Esophagus muscularis mucosa (tissue), 3 donors: Measurements from ENCODE around the gene CEP55.
"Not testable (repeated sequence)": the region's sequence is repeated elsewhere in the genome, so short reads cannot be mapped to it uniquely, and the experiment has no call there.

ENCODE experiments used
- CTCF ChIP-seq, 3 experiments: fragments of 200-600 bp in 2 of 3; fragments of 450-650 bp in 1 of 3; sonication (generic) in 2 of 3; IDR thresholded peaks; one replicate each; pipeline ENCODE4 v1.5.1; 2017 to 2019; ENCODE audit warnings: antibody characterized with exemption in 3 of 3, mild to moderate bottlenecking in 2 of 3, moderate library complexity in 1 of 3
- POLR2A ChIP-seq: fragments of 450-650 bp; IDR thresholded peaks from one replicate; pipeline ENCODE4 v1.6.1; 2017; ENCODE audit warnings: antibody characterized with exemption, moderate library complexity, mild to moderate bottlenecking, low read depth
- POLR2AphosphoS5 ChIP-seq, 2 donors: sonication (generic); formaldehyde crosslinking; IDR thresholded peaks; one replicate each; pipeline ENCODE4 v1.6.1; 2017; ENCODE audit warnings: antibody characterized with exemption in 2 of 2

DNA sequence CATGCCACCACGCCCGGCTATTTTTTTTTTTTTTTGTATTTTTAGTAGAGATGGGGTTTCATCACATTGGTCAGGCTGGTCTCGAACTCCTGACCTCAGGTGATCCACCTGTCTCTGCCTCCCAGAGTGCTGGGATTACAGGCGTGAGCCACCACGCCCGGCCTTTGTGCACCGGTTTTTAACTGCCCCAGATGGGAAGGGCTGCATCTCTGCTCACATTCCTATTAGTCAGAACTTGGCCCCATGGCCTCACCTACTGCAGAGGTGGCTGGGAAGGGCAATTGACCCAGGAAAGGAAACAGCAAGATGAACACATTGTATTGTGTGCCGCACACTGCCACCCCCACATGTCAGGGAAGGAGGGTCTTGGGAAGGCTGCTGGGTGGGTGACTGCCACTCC, 50.6 kb downstream of the CEP55 start:
- not testable (repeated sequence) for TF ChIP-seq CTCF (IDR thresholded peaks at IDR 0.05); POLR2A; POLR2AphosphoS5 (IDR thresholded peaks at IDR 0.05)
